Glutamatergic neuron (in vitro differentiated cells): ENCODE results near the gene CHD2. TPM values are rescaled to one million over a fixed set of nuclear protein-coding genes. Genes with fewer than 3 reads are reported as not detected.

ENCODE experiments used
- DNase-seq: peaks from one replicate; pipeline ENCODE4 v3.0.0; 2022
- H3K27ac Mint-ChIP-seq: one replicate; pipeline ENCODE4 v1.8.0; 2020; ENCODE audit warnings: mild to moderate bottlenecking, mixed read lengths, inconsistent platforms; ENCODE audit not compliant: unreplicated experiment
- H3K27me3 Mint-ChIP-seq: one replicate; pipeline ENCODE4 v1.8.0; 2020; ENCODE audit warnings: mild to moderate bottlenecking, moderate library complexity, mixed read lengths, inconsistent platforms; ENCODE audit not compliant: unreplicated experiment
- H3K36me3 Mint-ChIP-seq: one replicate; pipeline ENCODE4 v1.8.0; 2020; ENCODE audit warnings: mild to moderate bottlenecking, mixed read lengths, inconsistent platforms; ENCODE audit not compliant: unreplicated experiment
- H3K4me1 Mint-ChIP-seq: one replicate; pipeline ENCODE4 v1.8.0; 2020; ENCODE audit warnings: mild to moderate bottlenecking, low read depth, mixed read lengths, inconsistent platforms; ENCODE audit not compliant: unreplicated experiment
- H3K4me3 Mint-ChIP-seq: one replicate; pipeline ENCODE4 v1.8.0; 2020; ENCODE audit warnings: mild to moderate bottlenecking, mixed read lengths, inconsistent platforms; ENCODE audit not compliant: unreplicated experiment
- H3K9me3 Mint-ChIP-seq: one replicate; pipeline ENCODE4 v1.8.0; 2020; ENCODE audit warnings: mild to moderate bottlenecking, moderate library complexity, mixed read lengths, inconsistent platforms; ENCODE audit not compliant: unreplicated experiment
- total RNA-seq: library from RNA; stranded (reverse); fragmentation: NEBNext Ultra II Directional; extraction: Animal tissue kit (Norgen Biotek cat#: 25700); gene quantifications from one replicate; pipeline ENCODE4 v1.2.1, GENCODE V29; 2021; ENCODE audit not compliant: unreplicated experiment
- TF ChIP-seq, protein P1 (sequence below): fragments of 200-600 bp; sonication (generic); IDR thresholded peaks from one replicate; pipeline ENCODE4 v1.5.0; 2021; ENCODE audit not compliant: partially characterized antibody, unreplicated experiment

Gene CHD2
- total RNA-seq, 1 donor from 2014 or later: 201 TPM

DNA sequence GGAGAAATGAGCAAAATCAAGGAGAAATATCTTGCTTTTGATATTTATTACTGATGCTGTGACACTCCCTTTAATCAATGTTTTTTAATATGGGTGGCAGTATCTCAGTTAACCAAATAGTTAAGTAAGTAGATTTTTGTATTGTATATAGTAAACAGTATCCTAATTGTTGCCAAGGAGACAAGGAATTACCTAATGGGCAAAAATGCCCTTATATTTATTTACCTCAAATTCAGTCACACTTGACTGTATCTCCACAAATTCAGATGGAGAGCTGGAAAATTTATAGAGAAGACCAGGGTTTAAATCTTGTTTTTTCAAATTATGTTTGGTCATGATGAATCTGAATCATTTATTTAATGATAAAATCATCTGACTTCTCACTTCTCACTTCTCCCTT, 3.6 kb upstream of the CHD2 start:
- Mint-ChIP-seq H3K27ac (peak overlapping the region; percentile 0), H3K9me3 (peaks cover 17% of the 10 kb centered on the region), H3K4me3 (peak overlapping the region; percentile 63), H3K27me3 (peaks cover 13% of the 10 kb centered on the region), H3K36me3 (peaks cover 8% of the 10 kb centered on the region), H3K4me1 (peaks cover 8% of the 10 kb centered on the region)
- TF ChIP-seq, protein P1, sequence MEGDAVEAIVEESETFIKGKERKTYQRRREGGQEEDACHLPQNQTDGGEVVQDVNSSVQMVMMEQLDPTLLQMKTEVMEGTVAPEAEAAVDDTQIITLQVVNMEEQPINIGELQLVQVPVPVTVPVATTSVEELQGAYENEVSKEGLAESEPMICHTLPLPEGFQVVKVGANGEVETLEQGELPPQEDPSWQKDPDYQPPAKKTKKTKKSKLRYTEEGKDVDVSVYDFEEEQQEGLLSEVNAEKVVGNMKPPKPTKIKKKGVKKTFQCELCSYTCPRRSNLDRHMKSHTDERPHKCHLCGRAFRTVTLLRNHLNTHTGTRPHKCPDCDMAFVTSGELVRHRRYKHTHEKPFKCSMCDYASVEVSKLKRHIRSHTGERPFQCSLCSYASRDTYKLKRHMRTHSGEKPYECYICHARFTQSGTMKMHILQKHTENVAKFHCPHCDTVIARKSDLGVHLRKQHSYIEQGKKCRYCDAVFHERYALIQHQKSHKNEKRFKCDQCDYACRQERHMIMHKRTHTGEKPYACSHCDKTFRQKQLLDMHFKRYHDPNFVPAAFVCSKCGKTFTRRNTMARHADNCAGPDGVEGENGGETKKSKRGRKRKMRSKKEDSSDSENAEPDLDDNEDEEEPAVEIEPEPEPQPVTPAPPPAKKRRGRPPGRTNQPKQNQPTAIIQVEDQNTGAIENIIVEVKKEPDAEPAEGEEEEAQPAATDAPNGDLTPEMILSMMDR: no peak
- no peak for DNase-seq

DNA sequence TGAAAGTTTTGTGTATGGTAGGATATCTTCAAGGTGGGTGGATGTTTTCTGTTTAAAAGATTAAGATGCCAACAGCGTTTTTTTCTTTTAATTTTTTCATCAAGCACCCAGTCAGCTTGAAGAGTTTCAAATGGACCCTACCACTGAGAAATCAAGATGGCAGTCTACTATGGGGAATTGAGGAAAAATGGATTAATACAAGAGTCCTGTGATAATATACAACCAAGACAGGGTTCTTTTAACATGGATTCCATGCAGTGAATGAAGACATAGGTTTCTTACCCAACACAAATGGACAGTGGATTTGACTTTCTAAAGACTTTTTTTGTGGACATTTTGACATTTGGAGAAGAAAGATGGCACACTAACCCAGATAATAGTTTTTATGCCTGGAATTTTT, 2.5 kb upstream of the CHD2 start:
- Mint-ChIP-seq H3K9me3 (peaks cover 17% of the 10 kb centered on the region), H3K27me3 (peaks cover 13% of the 10 kb centered on the region), H3K4me3 (peak overlapping the region; percentile 21), H3K36me3 (peaks cover 8% of the 10 kb centered on the region), H3K27ac (peak overlapping the region; percentile 14), H3K4me1 (peaks cover 8% of the 10 kb centered on the region)
- TF ChIP-seq, protein P1: no peak
- no peak for DNase-seq

DNA sequence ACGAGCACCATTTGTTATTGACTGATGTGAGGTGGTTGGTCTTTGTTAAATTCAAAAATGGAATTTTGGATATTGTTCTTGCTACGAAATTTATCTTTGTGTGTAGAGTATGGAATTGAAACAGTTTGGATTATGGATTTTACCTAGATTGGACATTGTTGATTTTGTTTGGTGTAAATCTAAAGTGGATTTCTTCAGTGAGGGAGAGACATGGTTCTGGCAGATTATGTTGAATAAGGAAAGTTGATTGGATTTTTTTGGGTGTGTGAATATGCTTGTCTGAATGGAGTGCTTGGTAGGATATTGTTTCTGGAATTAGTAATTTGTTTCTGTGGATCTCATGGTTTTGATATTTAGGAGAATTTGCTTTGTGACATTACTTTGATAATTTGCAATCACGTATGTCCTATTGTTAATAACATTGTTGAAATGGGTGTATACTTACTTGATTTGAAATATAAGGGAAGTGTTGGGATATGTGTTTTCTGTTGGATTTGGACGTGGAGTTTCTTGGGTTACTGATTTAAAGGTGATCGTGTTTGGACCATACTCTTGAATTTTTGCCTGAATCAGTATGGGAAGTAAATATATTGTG, 1.0 kb upstream of the CHD2 start:
- Mint-ChIP-seq H3K36me3 (peaks cover 8% of the 10 kb centered on the region), H3K27ac (peak overlapping the region; percentile 67), H3K9me3 (peaks cover 23% of the 10 kb centered on the region), H3K4me1 (peaks cover 12% of the 10 kb centered on the region), H3K4me3 (peak overlapping the region; percentile 80), H3K27me3 (peaks cover 19% of the 10 kb centered on the region)
- TF ChIP-seq, protein P1: no peak
- no peak for DNase-seq

DNA sequence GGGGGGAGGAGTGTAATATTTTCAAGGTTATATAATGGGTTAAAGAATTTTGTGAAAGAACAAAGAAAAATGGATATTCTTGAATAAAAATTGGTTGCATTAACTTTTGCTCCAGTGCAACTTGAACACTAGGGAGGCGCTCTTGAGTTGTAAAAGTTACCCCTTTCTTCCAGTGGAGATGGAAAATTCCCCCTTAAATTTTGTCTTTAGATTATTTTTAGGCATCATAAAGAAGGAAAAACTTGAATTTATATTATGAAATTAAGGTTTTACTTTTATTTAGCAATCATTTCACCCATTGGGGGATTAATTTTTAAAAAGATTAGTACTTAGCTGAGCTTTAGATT, 550 bp upstream of the CHD2 start:
- H3K36me3 Mint-ChIP-seq: peaks cover 8% of the 10 kb centered on the region

DNA sequence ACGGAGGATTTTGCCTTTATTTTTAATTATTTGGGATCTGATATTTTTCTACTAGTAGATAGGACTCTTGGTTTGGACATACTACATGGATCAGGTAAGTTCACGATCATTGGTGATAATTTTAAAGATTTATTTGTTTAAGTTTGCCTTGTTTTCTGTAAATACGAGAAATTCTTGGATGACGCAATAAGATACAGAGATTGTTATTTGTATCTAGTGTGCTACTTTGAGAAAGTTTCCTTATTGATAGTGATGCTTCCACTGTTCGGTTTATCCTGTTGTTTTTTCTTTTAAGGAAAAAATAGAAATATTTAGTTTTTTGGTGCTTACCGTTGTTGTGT, 577 bp downstream of the CHD2 start:
- Mint-ChIP-seq H3K4me3 (peak overlapping the region; percentile 98), H3K27ac (peak overlapping the region; percentile 98), H3K4me1 (peaks cover 19% of the 10 kb centered on the region), H3K27me3 (peaks cover 26% of the 10 kb centered on the region), H3K9me3 (peaks cover 28% of the 10 kb centered on the region), H3K36me3 (peaks cover 8% of the 10 kb centered on the region)
- TF ChIP-seq, protein P1: no peak
- DNase-seq: no peak

More for the DNA sequence above, 550 bp upstream of the CHD2 start:
- Mint-ChIP-seq H3K9me3 (peaks cover 26% of the 10 kb centered on the region), H3K4me1 (peaks cover 12% of the 10 kb centered on the region), H3K27me3 (peaks cover 22% of the 10 kb centered on the region), H3K27ac (peak overlapping the region; percentile 67), H3K4me3 (peak overlapping the region; percentile 98)
- no peak for DNase-seq
- TF ChIP-seq, protein P1: peak; percentile 57
